NB4 (cell line): Measurements from ENCODE around the gene AMTN.
"Not testable (repeated sequence)": the region's sequence is repeated elsewhere in the genome, so short reads cannot be mapped to it uniquely, and the experiment has no call there.

Experiments used
- DNase-seq: peaks from one replicate; pipeline ENCODE4 v3.0.0; 2010; ENCODE audit warnings: low read depth
- H3K4me3 ChIP-seq: one replicate; pipeline ENCODE4 v1.5.1; 2011; ENCODE audit warnings: mild to moderate bottlenecking, low read depth, low read length, moderate library complexity
- CTCF ChIP-seq: IDR thresholded peaks from one replicate; pipeline ENCODE4 v1.5.1; 2012; ENCODE audit warnings: low read depth, low read length
- MAX ChIP-seq: IDR thresholded peaks from 2 replicates; pipeline ENCODE4 v1.6.1; 2011; ENCODE audit warnings: low read depth, low read length
- MYC ChIP-seq: IDR thresholded peaks from 2 replicates; pipeline ENCODE4 v1.6.1; 2011; ENCODE audit warnings: low read depth, low read length
- POLR2A ChIP-seq: IDR thresholded peaks from 2 replicates; pipeline ENCODE4 v1.6.1; 2011; ENCODE audit warnings: mild to moderate bottlenecking; ENCODE audit not compliant: insufficient read length; ENCODE audit errors: extremely low read depth

The AMTN gene

GRCh38 chr4:70530997-70531396, 12.6 kb downstream of the AMTN start:
- no peak for DNase-seq
- no peak overlapping the region for H3K4me3 ChIP-seq
- TF ChIP-seq MAX (no peak), CTCF (no peak), POLR2A (no peak), MYC (no peak)

- no peak for DNase-seq
- TF ChIP-seq CTCF (no peak), POLR2A (no peak)
- no peak overlapping the region for H3K4me3 ChIP-seq
These were observed 13.6 kb downstream of the AMTN start for GRCh38 chr4:70531981-70532380.

- H3K4me3 ChIP-seq, result no peak overlapping the region
- DNase-seq, result no peak
- TF ChIP-seq POLR2A, result no peak
- no peak for TF ChIP-seq MYC
- no peak for TF ChIP-seq MAX
- no peak for TF ChIP-seq CTCF
These were observed 14.8 kb downstream of the AMTN start for GRCh38 chr4:70533211-70533610.

GRCh38 chr4:70533791-70534190, 15.4 kb downstream of the AMTN start:
- no peak for TF ChIP-seq MYC
- H3K4me3 ChIP-seq, result no peak overlapping the region
- no peak for DNase-seq

- not testable (repeated sequence) for H3K4me3 ChIP-seq, DNase-seq
These were observed 16.5 kb downstream of the AMTN start for GRCh38 chr4:70534886-70535285.

GRCh38 chr4:70538869-70539268, 20.5 kb downstream of the AMTN start:
- TF ChIP-seq POLR2A, result no peak
- TF ChIP-seq MAX, result no peak
- TF ChIP-seq MYC, result no peak
- TF ChIP-seq CTCF, result no peak
- DNase-seq, result no peak
- H3K4me3 ChIP-seq, result no peak overlapping the region

GRCh38 chr4:70544279-70544868, 26.0 kb downstream of the AMTN start:
- TF ChIP-seq MYC (no peak), CTCF (peak; percentile 66)

More at GRCh38 chr4:70544279-70544868, 26.0 kb downstream of the AMTN start:
- no peak overlapping the region for H3K4me3 ChIP-seq
- DNase-seq, result peak; percentile 20
